Measurements from ENCODE around the gene TIMP2.
"Not testable (repeated sequence)": the region's sequence is repeated elsewhere in the genome, so short reads cannot be mapped to it uniquely, and the experiment has no call there.

Gene TIMP2

GRCh38 chr17:78929908-78930775 lies 5.0 kb upstream of the TIMP2 start:
- no peak for DNase-seq

GRCh38 chr17:78925662-78926555 lies 722 bp upstream of the TIMP2 start:
- no peak for DNase-seq

- DNase-seq = no peak
Observed at GRCh38 chr17:78924481-78925151, 571 bp downstream of the TIMP2 start.

- DNase-seq = no peak
Observed at GRCh38 chr17:78923660-78924453, 1.3 kb downstream of the TIMP2 start.

GRCh38 chr17:78922816-78923498 lies 2.2 kb downstream of the TIMP2 start:
- no peak for DNase-seq

GRCh38 chr17:78921437-78921971 lies 3.7 kb downstream of the TIMP2 start:
- DNase-seq = no peak

- no peak for DNase-seq
Observed at GRCh38 chr17:78920528-78920927, 4.7 kb downstream of the TIMP2 start.

- DNase-seq = no peak
Observed at GRCh38 chr17:78919861-78920450, 5.2 kb downstream of the TIMP2 start.

GRCh38 chr17:78918979-78919378 lies 6.2 kb downstream of the TIMP2 start:
- DNase-seq = no peak

GRCh38 chr17:78917451-78918275 lies 7.5 kb downstream of the TIMP2 start:
- DNase-seq = no peak

- DNase-seq = no peak
Observed at GRCh38 chr17:78915872-78916632, 9.1 kb downstream of the TIMP2 start.

- no peak for DNase-seq
Observed at GRCh38 chr17:78913115-78913514, 12.1 kb downstream of the TIMP2 start.

- no peak for DNase-seq
Observed at GRCh38 chr17:78912082-78912481, 13.1 kb downstream of the TIMP2 start.

GRCh38 chr17:78911543-78911942 lies 13.6 kb downstream of the TIMP2 start:
- DNase-seq = not testable (repeated sequence)

- DNase-seq = peak; percentile 52
Observed at GRCh38 chr17:78910497-78911284, 14.5 kb downstream of the TIMP2 start.

GRCh38 chr17:78908426-78908825 lies 16.8 kb downstream of the TIMP2 start:
- DNase-seq = no peak

- no peak for DNase-seq
Observed at GRCh38 chr17:78905541-78905940, 19.6 kb downstream of the TIMP2 start.

GRCh38 chr17:78905116-78905515 lies 20.1 kb downstream of the TIMP2 start:
- no peak for DNase-seq

- no peak for DNase-seq
Observed at GRCh38 chr17:78904371-78904770, 20.8 kb downstream of the TIMP2 start.
